RWPE2 (cell line): ENCODE results near the gene HM13.

ENCODE experiments used
- ATAC-seq: fragments of 200-7000 bp; cut with Tn5 transposase; 3 replicates; pipeline ENCODE4 v1.9.1; 2021; ENCODE audit warnings: low read depth
- DNase-seq: peaks from one replicate; pipeline ENCODE4 v3.0.0-alpha.2; 2020; ENCODE audit warnings: low spot score
- H3K27ac ChIP-seq: fragments of 450-650 bp; 2 replicates; pipeline ENCODE4 v1.5.1; 2017; ENCODE audit warnings: mild to moderate bottlenecking; ENCODE audit not compliant: poor library complexity, severe bottlenecking
- H3K27me3 ChIP-seq: fragments of 250-450 bp; sonication (Bioruptor Pico); 2 replicates; pipeline ENCODE4 v1.5.1; 2021; ENCODE audit warnings: mild to moderate bottlenecking, moderate library complexity; ENCODE audit not compliant: insufficient read depth, poor library complexity, severe bottlenecking
- H3K36me3 ChIP-seq: fragments of 250-450 bp; sonication (Bioruptor Pico); 2 replicates; pipeline ENCODE4 v1.5.1; 2020; ENCODE audit warnings: low read depth, mild to moderate bottlenecking, moderate library complexity
- H3K4me1 ChIP-seq: fragments of 250-450 bp; sonication (Bioruptor Pico); 2 replicates; pipeline ENCODE4 v1.5.1; 2021; ENCODE audit warnings: mild to moderate bottlenecking, moderate library complexity; ENCODE audit not compliant: insufficient read depth, poor library complexity, severe bottlenecking
- H3K4me3 ChIP-seq: fragments of 250-450 bp; sonication (Bioruptor Pico); 2 replicates; pipeline ENCODE4 v1.5.1; 2021; ENCODE audit warnings: mild to moderate bottlenecking, moderate library complexity; ENCODE audit not compliant: severe bottlenecking
- H3K9me3 ChIP-seq: fragments of 250-450 bp; sonication (Bioruptor Pico); 2 replicates; pipeline ENCODE4 v1.5.1; 2021; ENCODE audit warnings: mild to moderate bottlenecking, moderate library complexity; ENCODE audit not compliant: severe bottlenecking
- CTCF ChIP-seq: fragments of 450-650 bp; IDR thresholded peaks from one replicate; pipeline ENCODE4 v1.5.1; 2017; ENCODE audit warnings: mild to moderate bottlenecking, moderate library complexity; ENCODE audit not compliant: poor library complexity, severe bottlenecking

HM13 gene

GRCh38 chr20:31566319-31566657, 52.0 kb downstream of the HM13 start:
- TF ChIP-seq CTCF, result no peak
- no peaks in the 10 kb centered on the region for H3K27me3 ChIP-seq
- H3K36me3 ChIP-seq, result peaks cover 72% of the 10 kb centered on the region
- peak overlapping the region; percentile 97 for H3K27ac ChIP-seq
- ATAC-seq (peak; percentile 0; the same call in 1 of the 3 replicates), DNase-seq (no peak)
- peaks cover 44% of the 10 kb centered on the region for H3K4me1 ChIP-seq
- H3K9me3 ChIP-seq, result no peaks in the 10 kb centered on the region
- peak overlapping the region; percentile 5 for H3K4me3 ChIP-seq

GRCh38 chr20:31566658-31567379, 52.6 kb downstream of the HM13 start:
- ATAC-seq (peak; percentile 62), DNase-seq (peak; percentile 98)
- H3K27ac ChIP-seq, result peak overlapping the region; percentile 97
- H3K36me3 ChIP-seq, result peaks cover 67% of the 10 kb centered on the region
- no peaks in the 10 kb centered on the region for H3K9me3 ChIP-seq
- peak overlapping the region; percentile 0 for H3K4me3 ChIP-seq
- peaks cover 39% of the 10 kb centered on the region for H3K4me1 ChIP-seq
- H3K27me3 ChIP-seq, result no peaks in the 10 kb centered on the region
- peak; percentile 53 for TF ChIP-seq CTCF

- DNase-seq (no peak), ATAC-seq (no peak)
- no peaks in the 10 kb centered on the region for H3K9me3 ChIP-seq
- H3K27ac ChIP-seq, result peak overlapping the region; percentile 97
- no peaks in the 10 kb centered on the region for H3K27me3 ChIP-seq
- H3K36me3 ChIP-seq, result peaks cover 62% of the 10 kb centered on the region
- peaks cover 38% of the 10 kb centered on the region for H3K4me1 ChIP-seq
- H3K4me3 ChIP-seq, result no peak overlapping the region
- peak; percentile 24 for TF ChIP-seq CTCF
These were observed 53.1 kb downstream of the HM13 start for GRCh38 chr20:31567380-31567720.

- DNase-seq, result peak; percentile 81
- H3K4me3 ChIP-seq, result no peak overlapping the region
- no peaks in the 10 kb centered on the region for H3K9me3 ChIP-seq
- H3K36me3 ChIP-seq, result peaks cover 53% of the 10 kb centered on the region
- H3K27ac ChIP-seq, result peak overlapping the region; percentile 97
- no peaks in the 10 kb centered on the region for H3K27me3 ChIP-seq
- peaks cover 37% of the 10 kb centered on the region for H3K4me1 ChIP-seq
- no peak for ATAC-seq
- no peak for TF ChIP-seq CTCF
These were observed 53.9 kb downstream of the HM13 start for GRCh38 chr20:31568041-31568731.

GRCh38 chr20:31568773-31569162, 54.5 kb downstream of the HM13 start:
- Histone ChIP-seq H3K4me1 (peaks cover 38% of the 10 kb centered on the region), H3K27me3 (no peaks in the 10 kb centered on the region), H3K36me3 (peaks cover 47% of the 10 kb centered on the region), H3K9me3 (no peaks in the 10 kb centered on the region), H3K27ac (peak overlapping the region; percentile 97), H3K4me3 (no peak overlapping the region)
- ATAC-seq (no peak), DNase-seq (peak; percentile 56)
- TF ChIP-seq CTCF, result no peak
